CD4-positive, alpha-beta T cell treated with Interleukin-4 for 4 hours (primary cell): ENCODE measurements around the gene KIRREL1.

Source experiments
- DNase-seq: peaks from one replicate; pipeline ENCODE4 v3.0.0-alpha.2; 2020

Gene KIRREL1

GRCh38 chr1:158037008-158037865 is 43.8 kb downstream of the KIRREL1 start:
- no peak for DNase-seq

- DNase-seq: no peak
These were observed 44.5 kb downstream of the KIRREL1 start for GRCh38 chr1:158037866-158038359.

GRCh38 chr1:158038793-158039192 is 45.3 kb downstream of the KIRREL1 start:
- DNase-seq: no peak

DNA sequence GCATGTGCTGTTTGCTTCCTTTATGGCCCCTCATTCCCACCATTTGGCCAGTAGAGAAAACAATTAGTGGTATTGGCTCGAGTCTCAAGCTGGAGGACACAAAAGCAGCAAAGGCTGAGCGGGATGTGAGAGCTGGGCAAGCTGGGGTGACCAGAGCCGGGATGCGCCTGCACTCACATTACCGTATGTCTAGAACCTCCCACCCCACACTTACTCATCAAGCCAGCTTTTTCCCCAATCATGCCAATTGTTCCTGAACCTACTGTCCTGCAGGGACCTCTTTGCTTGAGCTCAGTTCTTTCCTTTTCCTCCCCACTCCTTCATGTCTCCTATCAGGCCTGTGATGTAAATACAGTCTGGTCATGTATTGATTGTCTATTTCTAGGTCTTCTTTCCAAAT is 45.9 kb downstream of the KIRREL1 start:
- no peak for DNase-seq

DNA sequence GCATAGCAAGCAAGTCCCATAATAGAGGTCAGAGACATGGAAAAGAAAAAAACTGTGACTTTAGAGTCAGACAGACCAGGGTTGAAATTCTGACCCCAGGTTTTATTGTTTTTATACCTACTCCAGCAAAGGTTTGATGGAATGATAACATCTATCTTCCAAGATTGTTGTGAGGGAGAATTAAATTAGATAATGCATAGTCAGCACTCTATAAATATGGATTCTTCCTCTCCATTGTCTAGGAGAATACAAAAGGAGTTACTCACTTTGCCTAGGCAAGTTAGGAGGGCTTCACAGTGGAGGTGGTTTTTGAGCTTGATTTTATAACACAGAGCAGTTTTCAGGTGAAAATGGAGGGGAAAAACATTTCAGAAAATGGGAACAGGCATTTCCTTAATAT is 46.9 kb downstream of the KIRREL1 start:
- DNase-seq: no peak

GRCh38 chr1:158043232-158043631 is 49.8 kb downstream of the KIRREL1 start:
- no peak for DNase-seq

GRCh38 chr1:158045639-158046038 is 52.2 kb downstream of the KIRREL1 start:
- no peak for DNase-seq

- DNase-seq: no peak
These were observed 53.5 kb downstream of the KIRREL1 start for GRCh38 chr1:158046715-158047510.

DNA sequence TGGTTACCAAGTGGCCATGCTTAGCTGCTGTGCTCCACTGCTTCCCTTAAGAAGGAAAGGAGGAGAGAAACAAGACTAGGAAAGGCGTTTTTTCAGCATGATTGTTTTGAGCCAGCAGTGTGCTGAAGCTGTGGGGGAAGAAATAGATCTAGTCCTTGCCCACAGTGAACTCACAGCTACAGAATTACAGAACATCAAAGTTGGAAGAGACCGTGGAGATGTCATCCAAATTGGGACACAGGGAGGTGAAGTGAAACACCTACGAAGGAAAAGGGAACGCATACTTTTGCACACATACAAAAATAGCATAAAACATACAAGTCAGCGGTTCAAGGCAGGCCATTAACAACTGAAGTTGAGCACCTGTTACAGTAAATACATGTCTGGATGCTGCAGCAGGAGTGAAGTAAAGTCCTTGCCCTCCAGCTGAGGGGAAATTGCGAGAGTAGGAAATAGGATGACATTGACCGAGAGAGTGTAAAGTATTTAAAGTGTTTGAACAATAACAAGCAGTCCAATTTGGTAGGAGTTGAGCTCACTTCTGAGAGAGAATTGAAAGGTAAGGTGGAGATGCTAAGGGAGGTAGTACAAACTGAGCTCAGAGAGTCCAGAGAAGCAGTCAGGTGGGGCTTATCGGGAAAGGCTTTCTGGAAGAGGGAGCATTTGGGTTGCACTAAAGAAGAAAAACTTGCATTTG is 55.1 kb downstream of the KIRREL1 start:
- DNase-seq: no peak

DNA sequence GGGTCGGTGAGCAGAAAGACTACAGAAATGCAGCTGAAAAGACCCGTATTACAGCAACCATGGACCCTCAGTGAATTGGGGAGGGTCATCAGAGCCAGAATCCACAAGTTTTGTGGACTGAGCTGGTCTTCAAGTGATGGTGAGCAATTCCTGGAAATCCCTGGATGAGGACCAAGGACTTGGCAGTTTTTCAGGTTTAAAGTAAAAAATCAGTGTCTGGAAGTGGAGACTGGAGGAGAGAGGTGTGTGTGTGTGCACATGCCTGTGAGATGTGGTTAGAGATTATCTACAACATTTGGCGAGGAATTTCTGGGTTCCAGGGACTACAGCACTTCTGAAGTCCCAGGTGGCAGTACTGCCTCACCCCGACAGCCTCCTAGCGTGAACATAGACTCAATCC is 56.4 kb downstream of the KIRREL1 start:
- no peak for DNase-seq

- no peak for DNase-seq
These were observed 59.8 kb downstream of the KIRREL1 start for GRCh38 chr1:158053276-158053675.

DNA sequence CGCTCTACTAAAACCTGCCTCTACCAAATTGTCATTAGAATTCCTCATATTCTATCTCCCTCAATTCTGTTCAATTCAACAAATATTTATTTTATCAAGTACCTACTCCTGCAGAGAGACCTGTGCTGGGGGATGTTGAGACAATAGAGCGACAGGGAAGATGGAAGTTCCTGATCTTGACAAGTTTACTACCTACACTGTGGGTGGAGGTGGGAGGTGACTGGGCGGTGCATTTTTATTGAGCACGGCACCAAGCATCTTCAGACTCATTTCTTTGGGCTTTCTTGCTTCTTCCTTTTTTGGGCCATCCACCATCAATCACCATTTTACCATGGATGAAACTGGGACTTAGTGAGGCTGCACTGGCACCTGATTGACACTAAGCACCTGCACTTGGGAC is 61.3 kb downstream of the KIRREL1 start:
- no peak for DNase-seq

DNA sequence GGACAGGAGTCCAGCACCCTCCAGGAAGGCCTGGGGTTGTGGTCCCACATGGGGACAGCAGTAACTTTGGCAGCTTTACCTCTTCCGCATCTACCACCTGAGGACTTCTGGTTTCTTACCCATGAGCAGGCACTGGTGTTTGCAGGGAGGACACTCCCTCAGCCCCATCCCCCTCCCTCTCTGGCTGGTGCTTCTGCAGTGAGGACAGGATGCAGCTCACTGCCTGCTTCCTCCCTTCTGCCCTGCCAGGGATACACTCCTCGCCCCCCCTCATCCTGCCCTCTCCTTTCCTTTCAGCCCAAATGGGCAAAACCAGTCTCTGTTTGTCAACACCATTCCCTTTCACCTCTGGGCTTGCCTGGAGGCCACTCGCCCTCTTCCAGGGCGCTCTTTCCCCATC is 62.4 kb downstream of the KIRREL1 start:
- DNase-seq: no peak

DNA sequence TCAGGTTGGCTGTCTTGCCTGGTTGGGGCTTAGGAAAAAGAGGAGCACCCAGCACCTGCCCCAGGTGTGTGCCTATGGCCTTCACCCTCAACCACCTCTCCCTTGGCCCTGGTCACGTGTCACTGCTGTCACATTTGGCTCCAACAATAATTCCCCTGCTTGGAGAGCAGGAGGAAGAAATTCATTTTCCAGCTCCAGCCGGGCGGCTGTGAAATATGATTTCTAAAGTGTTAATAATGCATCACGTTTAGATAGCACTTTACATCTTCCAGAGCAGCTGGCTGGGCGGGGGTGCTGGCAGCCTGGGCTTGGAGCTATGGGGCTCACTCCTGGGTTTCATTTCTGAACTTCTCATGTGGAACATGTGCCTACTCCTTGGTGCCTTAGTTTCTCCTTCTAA is 63.1 kb downstream of the KIRREL1 start:
- DNase-seq: no peak

DNA sequence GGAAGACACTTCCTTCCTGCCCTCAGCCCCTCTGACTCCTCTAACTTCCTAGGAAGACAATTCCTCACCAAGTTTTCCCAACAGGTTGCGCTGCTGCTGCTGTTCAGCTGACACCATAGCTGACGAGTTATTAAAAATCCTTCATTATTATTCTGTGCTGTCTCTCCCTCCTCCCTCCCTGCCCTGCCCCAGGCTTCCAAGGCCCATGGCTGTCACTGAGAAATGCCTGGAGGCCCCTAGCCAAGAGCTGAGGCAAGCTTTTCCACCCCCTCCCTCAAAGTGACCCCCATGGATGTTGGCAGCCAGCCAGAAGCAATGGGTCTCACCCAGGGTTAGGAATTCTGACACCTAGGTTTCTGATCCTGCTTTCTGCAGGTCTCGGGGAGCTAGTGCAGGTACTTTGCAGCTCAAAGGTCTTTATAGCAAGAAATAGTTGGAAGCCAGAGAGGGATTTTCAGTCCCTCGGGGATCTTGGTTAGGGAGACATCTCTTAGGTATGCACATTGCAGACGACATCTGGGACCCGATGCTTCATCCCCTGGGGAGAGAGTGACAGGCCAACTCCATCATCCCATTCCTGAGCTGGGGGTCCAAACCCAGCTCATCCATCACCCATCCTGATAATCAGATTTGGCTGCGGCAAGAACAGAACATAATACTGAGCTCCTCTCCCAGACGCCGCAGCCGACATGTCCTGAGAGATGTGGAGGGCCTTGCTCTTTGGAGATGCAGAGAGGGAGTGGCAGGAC is 65.0 kb downstream of the KIRREL1 start:
- no peak for DNase-seq

DNA sequence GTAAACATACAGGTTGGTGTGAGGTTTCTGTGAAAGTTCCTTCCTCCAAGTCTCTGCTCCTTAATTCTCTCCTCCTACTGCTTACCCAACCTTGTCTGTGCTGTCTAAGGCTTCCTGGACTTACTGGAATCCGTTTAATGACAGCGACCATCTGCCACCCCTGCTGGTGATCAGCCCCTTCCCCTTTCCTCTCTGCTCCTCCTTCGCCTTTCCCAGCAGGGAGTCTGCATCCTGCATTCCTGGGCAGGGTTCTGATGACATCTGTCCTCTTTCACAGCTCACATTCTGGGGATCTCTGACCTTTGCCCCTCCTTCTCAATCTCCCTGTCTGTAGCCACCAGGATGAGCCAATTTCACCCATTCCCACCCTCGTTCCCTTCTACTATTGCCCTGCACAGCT is 66.5 kb downstream of the KIRREL1 start:
- no peak for DNase-seq

GRCh38 chr1:158062174-158062573 is 68.7 kb downstream of the KIRREL1 start:
- DNase-seq: no peak

GRCh38 chr1:158067662-158068061 is 74.2 kb downstream of the KIRREL1 start:
- DNase-seq: no peak

DNA sequence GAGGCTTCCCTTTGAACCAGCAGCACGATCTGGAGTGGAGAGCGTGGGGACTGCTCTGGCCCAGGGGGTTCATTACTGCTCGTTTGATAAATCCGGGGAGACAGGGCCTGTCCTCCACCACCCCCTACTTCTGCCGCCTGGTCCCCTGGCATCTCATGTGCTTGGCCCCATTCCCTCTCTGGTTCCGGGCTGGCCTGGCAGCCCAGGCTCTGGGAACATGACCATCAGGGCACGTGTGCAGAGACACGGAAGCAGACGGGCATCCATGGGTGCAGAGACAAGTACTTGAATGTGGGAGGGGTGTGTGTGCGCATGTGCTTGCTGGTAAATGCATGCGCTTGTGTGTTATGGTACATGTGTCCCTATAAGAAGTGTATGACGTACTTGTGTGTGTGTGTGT is 75.5 kb downstream of the KIRREL1 start:
- DNase-seq: no peak

DNA sequence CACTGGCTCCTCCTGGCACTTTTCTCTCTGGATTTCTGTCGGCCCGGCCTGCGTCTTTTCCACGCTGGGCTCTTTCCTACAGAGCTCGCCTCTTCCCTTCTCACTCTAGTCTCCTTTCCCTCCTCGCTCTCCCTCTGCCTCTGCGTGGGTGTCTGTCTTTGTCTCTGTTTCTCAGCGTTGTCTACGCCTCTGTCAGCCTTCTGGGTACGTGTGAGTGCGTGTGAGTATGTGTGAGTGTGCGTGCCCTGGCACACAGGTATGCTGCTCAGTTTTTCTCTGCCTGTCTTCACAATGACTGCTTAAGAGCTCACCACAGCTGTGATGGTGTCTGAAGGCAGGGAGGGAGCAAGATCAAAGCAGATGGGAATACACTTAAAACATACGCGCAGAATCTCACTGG is 77.7 kb downstream of the KIRREL1 start:
- no peak for DNase-seq

GRCh38 chr1:158075078-158075477 is 81.6 kb downstream of the KIRREL1 start:
- no peak for DNase-seq

DNA sequence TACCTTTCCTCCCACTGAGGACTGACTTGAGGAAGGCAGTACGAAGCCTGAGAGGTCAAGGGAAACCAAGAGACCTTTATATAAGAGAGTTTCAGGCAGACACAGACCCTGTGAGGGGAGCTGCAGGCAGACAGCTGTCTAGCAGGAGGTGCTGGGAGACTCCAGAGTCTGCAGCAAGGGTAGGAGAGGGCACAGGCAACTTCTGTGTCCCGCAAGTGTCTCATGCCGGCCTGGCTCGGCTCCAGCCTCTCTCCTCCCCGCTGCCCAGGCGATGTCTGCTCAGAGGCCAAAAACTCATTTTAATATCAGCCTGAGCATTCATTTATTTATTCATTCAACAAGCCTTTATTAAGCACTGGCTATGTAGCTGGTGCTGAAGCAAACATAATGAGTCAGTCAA is 83.0 kb downstream of the KIRREL1 start:
- no peak for DNase-seq
